Panc1 (cell line): ENCODE results near the gene MGAT1. TPM values are rescaled to one million over a fixed set of nuclear protein-coding genes. Genes with fewer than 3 reads are reported as not detected.

Source experiments
- ATAC-seq: fragments of 200-7000 bp; cut with Tn5 transposase; 2 replicates; pipeline ENCODE4 v1.9.1; 2020; ENCODE audit warnings: mild to moderate bottlenecking, moderate library complexity
- BruUV-seq: library from RNA; stranded (reverse); fragments of 400-500 nt; replicated peaks from 2 replicates; lab custom pipeline; 2021; lab: Mats Ljungman, UMichigan
- CTCF ChIA-PET: fragments of 300-600 bp; sonication (Branson Sonifier 250); formaldehyde crosslinking; loops from one replicate; lab custom pipeline; 2022; ENCODE audit warnings: antibody characterized with exemption; lab: Charles Lee
- POLR2A ChIA-PET: fragments of 300-600 bp; sonication (Branson Sonifier 250); formaldehyde crosslinking; loops from one replicate; lab custom pipeline; 2022; ENCODE audit warnings: antibody characterized with exemption; lab: Charles Lee
- DNase-seq: peaks from one replicate; pipeline ENCODE4 v3.0.0-alpha.2; 2010; ENCODE audit warnings: low read depth, low spot score
- H3K27ac ChIP-seq: 2 replicates; pipeline ENCODE4 v1.5.1; 2011; ENCODE audit warnings: mild to moderate bottlenecking, low read length, inconsistent platforms
- H3K27me3 ChIP-seq: fragments of 200-500 bp; sonication (Bioruptor generic); 2 replicates; pipeline ENCODE4 v1.6.0; 2014; ENCODE audit warnings: low read length, inconsistent platforms; ENCODE audit not compliant: control insufficient read depth, insufficient read depth
- H3K36me3 ChIP-seq: fragments of 200-500 bp; sonication (Bioruptor generic); 2 replicates; pipeline ENCODE4 v1.5.1; 2014; ENCODE audit warnings: inconsistent platforms, mild to moderate bottlenecking, low read length, moderate library complexity; ENCODE audit not compliant: control insufficient read depth, insufficient read depth
- H3K4me1 ChIP-seq: 2 replicates; pipeline ENCODE4 v1.5.1; 2011; ENCODE audit warnings: inconsistent platforms, mild to moderate bottlenecking, low read length, moderate library complexity; ENCODE audit not compliant: control insufficient read depth, insufficient read depth
- H3K4me3 ChIP-seq, 2 experiments: 2 replicates each; pipeline ENCODE4 v1.5.1; 2011 to 2012; ENCODE audit warnings: low read depth in 2 of 2, low read length in 2 of 2, mild to moderate bottlenecking in 2 of 2, inconsistent platforms in 1 of 2, moderate library complexity in 1 of 2
- H3K9me3 ChIP-seq: fragments of 200-500 bp; sonication (Bioruptor generic); 2 replicates; pipeline ENCODE4 v1.5.1; 2014; ENCODE audit warnings: low read depth, mild to moderate bottlenecking, inconsistent platforms, low read length, moderate library complexity; ENCODE audit not compliant: control insufficient read depth, insufficient read depth
- CTCF ChIP-seq: fragments of 450-650 bp; IDR thresholded peaks from 2 replicates; pipeline ENCODE4 v1.5.1; 2017; ENCODE audit warnings: mild to moderate bottlenecking
- POLR2AphosphoS5 ChIP-seq: IDR thresholded peaks from 2 replicates; pipeline ENCODE4 v1.6.1; 2012; ENCODE audit warnings: mild to moderate bottlenecking, low read depth, low read length, moderate library complexity
- REST ChIP-seq, 2 experiments: IDR thresholded peaks; 2 replicates each; pipeline ENCODE4 v1.6.1; 2011 to 2012; ENCODE audit warnings: low read depth in 2 of 2, control low read depth in 1 of 2, low read length in 1 of 2, mild to moderate bottlenecking in 1 of 2, moderate library complexity in 1 of 2; ENCODE audit not compliant: insufficient read depth in 1 of 2
- SIN3A ChIP-seq: IDR thresholded peaks from 2 replicates; pipeline ENCODE4 v1.6.1; 2012; ENCODE audit warnings: low read depth, mild to moderate bottlenecking, low read length, moderate library complexity, borderline replicate concordance; ENCODE audit not compliant: insufficient read depth
- TCF7L2 ChIP-seq: IDR thresholded peaks from 2 replicates; pipeline ENCODE4 v1.6.1; 2011; ENCODE audit warnings: mild to moderate bottlenecking, low read depth, low read length, inconsistent platforms
- in situ Hi-C: cut with HindIII; loops from 2 replicates; pipeline ENCODE4 v1.10.0; 2016; ENCODE audit warnings: low sequenced_read_pairs, low pct_unique_long_range_greater_than_20kb
- intact Hi-C: fragments of 100-400 bp; cut with micrococcal nuclease; formaldehyde crosslinking; loops from one replicate; pipeline ENCODE4 v1.10.0; 2022; ENCODE audit not compliant: unreplicated experiment
- total RNA-seq: library from RNA; stranded (reverse); gene quantifications from one replicate; pipeline ENCODE4 v1.2.1, GENCODE V29; 2021; ENCODE audit not compliant: unreplicated experiment

MGAT1 gene
- total RNA-seq, 1 experiment from 2014 or later = 113 TPM

- ATAC-seq = no peak
- peak overlapping the region; percentile 94 for H3K27ac ChIP-seq
- intact Hi-C loops (loop anchor here (10.0 kb wide), 1 partner anchor 378 kb away; no protein-coding TSS in a partner anchor), in situ Hi-C loops (no loop called here)
- H3K36me3 ChIP-seq = no peaks in the 10 kb centered on the region
- H3K27me3 ChIP-seq = no peaks in the 10 kb centered on the region
- ChIA-PET CTCF (no interaction called here), POLR2A (no interaction called here)
- peaks cover 59% of the 10 kb centered on the region for H3K4me1 ChIP-seq
- DNase-seq = no peak
- H3K9me3 ChIP-seq = no peaks in the 10 kb centered on the region
- no TSS peak for BruUV-seq
- peak overlapping the region; percentile 64 to 89; a peak in 3 of 4 replicates for H3K4me3 ChIP-seq
- no peak for TF ChIP-seq REST (IDR thresholded peaks at IDR 0.05; ENCODE audit: insufficient read depth in 1 of 2, low read depth in 2 of 2, low read length in 1 of 2)
- no peak for TF ChIP-seq SIN3A
These were observed 3.9 kb upstream of the MGAT1 start for GRCh38 chr5:180806351-180807011.

- POLR2A ChIA-PET = no interaction called here
- no peak for DNase-seq
- in situ Hi-C loops (no loop called here), intact Hi-C loops (loop anchor here (10.0 kb wide), 1 partner anchor 381 kb away; no protein-coding TSS in a partner anchor)
- CTCF ChIA-PET = no interaction called here
- ATAC-seq = no peak
- Histone ChIP-seq H3K4me3 (no peak overlapping the region), H3K27me3 (no peaks in the 10 kb centered on the region), H3K4me1 (peaks cover 68% of the 10 kb centered on the region), H3K36me3 (no peaks in the 10 kb centered on the region; the same call in 1 of the 2 replicates), H3K9me3 (no peaks in the 10 kb centered on the region), H3K27ac (peak overlapping the region; percentile 85; the same call in 1 of the 2 replicates)
- no TSS peak for BruUV-seq
- TF ChIP-seq SIN3A = no peak
- TF ChIP-seq POLR2AphosphoS5 = no peak
- TF ChIP-seq REST (IDR thresholded peaks at IDR 0.05; ENCODE audit: insufficient read depth in 1 of 2, low read depth in 2 of 2, low read length in 1 of 2) = no peak
- TF ChIP-seq TCF7L2 = no peak
- no peak for TF ChIP-seq CTCF
These were observed 1.6 kb upstream of the MGAT1 start for GRCh38 chr5:180804129-180804618.
